ENCODE results near the gene GPC1.

Gene GPC1

DNA sequence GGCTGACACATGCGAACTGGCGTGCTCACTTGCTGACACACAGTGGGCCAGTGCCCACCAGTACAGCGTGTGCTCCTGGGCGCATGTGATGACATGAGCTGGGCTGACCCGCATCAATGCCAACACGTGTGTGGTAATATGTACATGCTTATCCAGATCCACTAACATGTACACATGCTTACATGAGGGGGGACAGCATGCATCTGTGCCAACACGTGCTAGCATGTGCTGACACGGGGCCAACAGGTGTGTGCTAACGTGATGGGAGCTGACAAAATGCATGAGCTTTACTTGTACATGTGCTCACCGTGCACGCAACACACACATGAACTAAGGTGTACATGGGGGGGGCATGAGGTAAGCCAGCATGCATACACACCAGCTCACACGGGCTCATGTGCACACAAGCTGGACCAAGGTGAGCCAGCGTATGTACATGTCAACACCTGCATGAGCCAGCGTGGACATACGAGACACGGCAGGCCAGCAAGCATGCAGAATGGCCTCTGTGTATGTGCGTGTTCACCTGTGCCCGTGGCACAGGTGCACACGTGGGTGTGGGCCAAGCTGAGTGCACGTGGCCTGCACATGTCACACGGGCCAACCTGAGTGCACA lies 28.5 kb downstream of the GPC1 start:
- no peak overlapping the region for H3K4me3 ChIP-seq (ENCODE audit: control insufficient read depth, low read depth, low read length)
- TF ChIP-seq, protein P1, sequence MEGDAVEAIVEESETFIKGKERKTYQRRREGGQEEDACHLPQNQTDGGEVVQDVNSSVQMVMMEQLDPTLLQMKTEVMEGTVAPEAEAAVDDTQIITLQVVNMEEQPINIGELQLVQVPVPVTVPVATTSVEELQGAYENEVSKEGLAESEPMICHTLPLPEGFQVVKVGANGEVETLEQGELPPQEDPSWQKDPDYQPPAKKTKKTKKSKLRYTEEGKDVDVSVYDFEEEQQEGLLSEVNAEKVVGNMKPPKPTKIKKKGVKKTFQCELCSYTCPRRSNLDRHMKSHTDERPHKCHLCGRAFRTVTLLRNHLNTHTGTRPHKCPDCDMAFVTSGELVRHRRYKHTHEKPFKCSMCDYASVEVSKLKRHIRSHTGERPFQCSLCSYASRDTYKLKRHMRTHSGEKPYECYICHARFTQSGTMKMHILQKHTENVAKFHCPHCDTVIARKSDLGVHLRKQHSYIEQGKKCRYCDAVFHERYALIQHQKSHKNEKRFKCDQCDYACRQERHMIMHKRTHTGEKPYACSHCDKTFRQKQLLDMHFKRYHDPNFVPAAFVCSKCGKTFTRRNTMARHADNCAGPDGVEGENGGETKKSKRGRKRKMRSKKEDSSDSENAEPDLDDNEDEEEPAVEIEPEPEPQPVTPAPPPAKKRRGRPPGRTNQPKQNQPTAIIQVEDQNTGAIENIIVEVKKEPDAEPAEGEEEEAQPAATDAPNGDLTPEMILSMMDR (IDR thresholded peaks at IDR 0.05; ENCODE audit: control insufficient read depth, insufficient read depth, low read depth, low read length, missing control alignments) = no peak
- DNase-seq (ENCODE audit: low read depth) = no peak

DNA sequence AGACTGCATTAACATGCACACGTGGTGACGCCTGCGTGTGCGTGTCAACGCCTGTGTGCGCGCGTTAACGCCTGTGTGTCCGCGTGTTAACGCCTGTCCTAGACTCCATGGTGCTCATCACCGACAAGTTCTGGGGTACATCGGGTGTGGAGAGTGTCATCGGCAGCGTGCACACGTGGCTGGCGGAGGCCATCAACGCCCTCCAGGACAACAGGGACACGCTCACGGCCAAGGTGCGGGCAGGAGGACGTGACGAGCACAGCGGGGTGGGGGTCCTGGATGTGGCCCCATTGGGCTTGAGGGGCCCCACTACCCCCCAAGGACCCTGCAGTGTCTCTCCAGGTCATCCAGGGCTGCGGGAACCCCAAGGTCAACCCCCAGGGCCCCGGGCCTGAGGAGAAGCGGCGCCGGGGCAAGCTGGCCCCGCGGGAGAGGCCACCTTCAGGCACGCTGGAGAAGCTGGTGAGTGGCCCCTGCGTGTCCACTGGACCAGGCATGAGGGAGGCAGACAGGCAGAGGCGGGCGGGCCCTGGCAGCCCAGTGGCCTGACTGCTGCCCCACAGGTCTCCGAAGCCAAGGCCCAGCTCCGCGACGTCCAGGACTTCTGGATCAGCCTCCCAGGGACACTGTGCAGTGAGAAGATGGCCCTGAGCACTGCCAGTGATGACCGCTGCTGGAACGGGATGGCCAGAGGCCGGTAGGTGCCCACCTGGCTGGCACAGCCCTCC lies 29.2 kb downstream of the GPC1 start:
- TF ChIP-seq, protein P1 (IDR thresholded peaks at IDR 0.05; ENCODE audit: control insufficient read depth, insufficient read depth, low read depth, low read length, missing control alignments) = no peak
- DNase-seq (ENCODE audit: low read depth) = no peak
- no peak overlapping the region for H3K4me3 ChIP-seq (ENCODE audit: control insufficient read depth, low read depth, low read length)

DNA sequence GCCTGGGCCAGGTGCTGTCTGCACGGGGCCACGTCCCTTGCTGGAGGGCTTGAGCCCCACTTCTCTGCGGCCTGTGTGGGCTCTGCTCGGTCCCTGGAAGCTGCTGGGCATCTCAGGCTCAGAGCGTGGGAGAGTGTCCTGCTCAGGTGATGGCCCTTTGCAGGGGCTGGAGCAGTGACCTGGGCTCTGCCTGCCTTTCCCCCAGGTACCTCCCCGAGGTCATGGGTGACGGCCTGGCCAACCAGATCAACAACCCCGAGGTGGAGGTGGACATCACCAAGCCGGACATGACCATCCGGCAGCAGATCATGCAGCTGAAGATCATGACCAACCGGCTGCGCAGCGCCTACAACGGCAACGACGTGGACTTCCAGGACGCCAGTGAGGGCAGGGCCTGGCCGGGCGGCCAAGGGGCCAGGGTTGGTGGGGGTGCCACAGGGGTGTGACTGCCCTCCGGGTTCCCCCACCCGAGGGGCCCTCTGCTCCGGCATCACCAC lies 29.9 kb downstream of the GPC1 start:
- no peak for DNase-seq (ENCODE audit: low read depth)
- no peak overlapping the region for H3K4me3 ChIP-seq (ENCODE audit: control insufficient read depth, low read depth, low read length)
- TF ChIP-seq, protein P1 (IDR thresholded peaks at IDR 0.05; ENCODE audit: control insufficient read depth, insufficient read depth, low read depth, low read length, missing control alignments) = no peak

- no peak for DNase-seq (ENCODE audit: low read depth)
- no peak overlapping the region for H3K4me3 ChIP-seq (ENCODE audit: control insufficient read depth, low read depth, low read length)
- TF ChIP-seq, protein P1 (IDR thresholded peaks at IDR 0.05; ENCODE audit: control insufficient read depth, insufficient read depth, low read depth, low read length, missing control alignments) = no peak
Observed at GRCh38 chr2:240465765-240466578, 30.5 kb downstream of the GPC1 start.

DNA sequence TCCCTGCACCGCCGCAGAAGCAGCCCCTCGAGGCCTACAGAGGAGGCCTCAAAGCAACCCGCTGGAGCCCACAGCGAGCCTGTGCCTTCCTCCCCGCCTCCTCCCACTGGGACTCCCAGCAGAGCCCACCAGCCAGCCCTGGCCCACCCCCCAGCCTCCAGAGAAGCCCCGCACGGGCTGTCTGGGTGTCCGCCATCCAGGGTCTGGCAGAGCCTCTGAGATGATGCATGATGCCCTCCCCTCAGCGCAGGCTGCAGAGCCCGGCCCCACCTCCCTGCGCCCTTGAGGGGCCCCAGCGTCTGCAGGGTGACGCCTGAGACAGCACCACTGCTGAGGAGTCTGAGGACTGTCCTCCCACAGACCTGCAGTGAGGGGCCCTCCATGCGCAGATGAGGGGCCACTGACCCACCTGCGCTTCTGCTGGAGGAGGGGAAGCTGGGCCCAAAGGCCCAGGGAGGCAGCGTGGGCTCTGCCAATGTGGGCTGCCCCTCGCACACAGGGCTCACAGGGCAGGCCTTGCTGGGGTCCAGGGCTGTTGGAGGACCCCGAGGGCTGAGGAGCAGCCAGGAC lies 31.2 kb downstream of the GPC1 start:
- TF ChIP-seq, protein P1 (IDR thresholded peaks at IDR 0.05; ENCODE audit: control insufficient read depth, insufficient read depth, low read depth, low read length, missing control alignments) = no peak
- no peak for DNase-seq (ENCODE audit: low read depth)
- H3K4me3 ChIP-seq (ENCODE audit: control insufficient read depth, low read depth, low read length) = no peak overlapping the region

DNA sequence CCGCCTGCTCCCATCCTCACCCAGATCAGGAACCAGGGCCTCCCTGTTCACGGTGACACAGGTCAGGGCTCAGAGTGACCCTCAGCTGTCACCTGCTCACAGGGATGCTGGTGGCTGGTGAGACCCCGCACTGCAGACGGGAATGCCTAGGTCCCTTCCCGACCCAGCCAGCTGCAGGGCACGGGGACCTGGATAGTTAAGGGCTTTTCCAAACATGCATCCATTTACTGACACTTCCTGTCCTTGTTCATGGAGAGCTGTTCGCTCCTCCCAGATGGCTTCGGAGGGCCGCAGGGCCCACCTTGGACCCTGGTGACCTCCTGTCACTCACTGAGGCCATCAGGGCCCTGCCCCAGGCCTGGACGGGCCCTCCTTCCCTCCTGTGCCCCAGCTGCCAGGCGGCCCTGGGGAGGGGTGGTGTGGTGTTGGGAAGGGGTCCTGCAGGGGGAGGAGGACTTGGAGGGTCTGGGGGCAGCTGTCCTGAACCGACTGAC lies 31.7 kb downstream of the GPC1 start:
- no peak overlapping the region for H3K4me3 ChIP-seq (ENCODE audit: control insufficient read depth, low read depth, low read length)
- no peak for DNase-seq (ENCODE audit: low read depth)
- TF ChIP-seq, protein P1 (IDR thresholded peaks at IDR 0.05; ENCODE audit: control insufficient read depth, insufficient read depth, low read depth, low read length, missing control alignments) = no peak
